GM12878 (cell line): ENCODE results near the gene CCDC137. TPM values are rescaled to one million over a fixed set of nuclear protein-coding genes. Genes with fewer than 3 reads are reported as not detected.

Experiments used
- ATAC-seq: fragments of 200-7000 bp; cut with Tn5 transposase; 3 replicates; pipeline ENCODE4 v1.9.1; 2020; ENCODE audit warnings: mild to moderate bottlenecking, moderate library complexity
- BruUV-seq: library from RNA; stranded (reverse); fragments of 400-500 nt; replicated peaks from 2 replicates; lab custom pipeline; 2021; lab: Mats Ljungman, UMichigan
- CTCF ChIA-PET: fragments of 300-600 bp; sonication (Branson Sonifier 250); formaldehyde crosslinking; extraction: SDS; loops from one replicate; lab custom pipeline; 2021; ENCODE audit warnings: inconsistent platforms; lab: Yijun Ruan, JAX
- POLR2A ChIA-PET: fragments of 350-600 bp; formaldehyde crosslinking; extraction: SDS; loops from one replicate; lab custom pipeline; 2021; ENCODE audit warnings: inconsistent platforms; lab: Charles Lee
- RAD21 ChIA-PET: fragments of 300-600 bp; sonication (Branson Sonifier 250); formaldehyde crosslinking; loops from one replicate; lab custom pipeline; 2023; ENCODE audit warnings: antibody characterized with exemption; ENCODE audit not compliant: unreplicated experiment; lab: Charles Lee
- SMC1A ChIA-PET: fragments of 300-600 bp; sonication (Branson Sonifier 250); formaldehyde crosslinking; loops from one replicate; lab custom pipeline; 2023; ENCODE audit not compliant: unreplicated experiment, uncharacterized antibody; lab: Charles Lee
- DNase-seq: peaks from one replicate; pipeline ENCODE4 v3.0.0-alpha.2; 2011; ENCODE audit warnings: low read depth, low spot score
- FAIRE-seq: peaks from 3 replicates; lab custom pipeline; 2011; peaks lifted over from hg19 to GRCh38; lab: Jason Lieb, UNC
- H2AFZ ChIP-seq: 2 replicates; pipeline ENCODE4 v1.6.0; 2011; ENCODE audit warnings: low read depth, low read length, control low read depth; ENCODE audit not compliant: control insufficient read depth
- H3K27ac ChIP-seq: 2 replicates; pipeline ENCODE4 v1.5.1; 2011; ENCODE audit warnings: control low read depth; ENCODE audit not compliant: control insufficient read depth, insufficient read depth
- H3K27me3 ChIP-seq, 2 experiments: replicated peaks in 1 of 2; 2 replicates each; pipeline versions ENCODE4 v1.6.0 to v1.6.1; 2011; ENCODE audit warnings: low read length in 1 of 2; ENCODE audit not compliant: control insufficient read depth in 2 of 2, insufficient read depth in 2 of 2
- H3K36me3 ChIP-seq, 2 experiments: 2 replicates each; pipeline ENCODE4 v1.5.1; 2011; ENCODE audit warnings: low read length in 1 of 2; ENCODE audit not compliant: control insufficient read depth in 2 of 2, insufficient read depth in 2 of 2
- H3K4me1 ChIP-seq: 2 replicates; pipeline ENCODE4 v1.6.1; 2011; ENCODE audit warnings: mild to moderate bottlenecking, low read length, moderate library complexity, mixed read lengths; ENCODE audit not compliant: control insufficient read depth, insufficient read depth
- H3K4me2 ChIP-seq: 2 replicates; pipeline ENCODE4 v1.6.0; 2011; ENCODE audit warnings: control low read depth; ENCODE audit not compliant: control insufficient read depth, insufficient read depth
- H3K4me3 ChIP-seq: fragments of 200-600 bp; sonication (generic); 2 replicates; pipeline ENCODE4 v1.5.1; 2016
- H3K79me2 ChIP-seq: 2 replicates; pipeline ENCODE4 v1.6.0; 2011; ENCODE audit warnings: low read length; ENCODE audit not compliant: control insufficient read depth, insufficient read depth
- H3K9ac ChIP-seq: 2 replicates; pipeline ENCODE4 v1.8.0; 2011; ENCODE audit warnings: low read length, control low read depth, mixed read lengths; ENCODE audit not compliant: control insufficient read depth, insufficient read depth
- H3K9me3 ChIP-seq: replicated peaks from 3 replicates; pipeline ENCODE4 v1.5.1; 2011; ENCODE audit warnings: mild to moderate bottlenecking, low read length; ENCODE audit not compliant: control insufficient read depth, insufficient read depth
- H4K20me1 ChIP-seq: 2 replicates; pipeline ENCODE4 v1.6.0; 2011; ENCODE audit not compliant: control insufficient read depth, insufficient read depth
- BCL3 ChIP-seq: IDR thresholded peaks from 2 replicates; pipeline ENCODE4 v1.6.1; 2011; ENCODE audit warnings: borderline replicate concordance, low read depth, mild to moderate bottlenecking, moderate library complexity, low read length; ENCODE audit not compliant: insufficient read depth, poor library complexity, severe bottlenecking
- BMI1 ChIP-seq: fragments of 450-650 bp; IDR thresholded peaks from 2 replicates; pipeline ENCODE4 v1.6.1; 2016; ENCODE audit warnings: mild to moderate bottlenecking, moderate library complexity, borderline replicate concordance
- CBFB ChIP-seq: IDR thresholded peaks from 2 replicates; pipeline ENCODE4 v1.6.1; 2016; ENCODE audit warnings: antibody characterized with exemption, low read depth
- CREM ChIP-seq: IDR thresholded peaks from 2 replicates; pipeline ENCODE4 v1.6.1; 2014; ENCODE audit warnings: antibody characterized with exemption, low read depth
- E4F1 ChIP-seq: fragments of 450-650 bp; IDR thresholded peaks from 2 replicates; pipeline ENCODE4 v1.6.1; 2018; ENCODE audit warnings: borderline replicate concordance, mild to moderate bottlenecking; ENCODE audit not compliant: partially characterized antibody
- FOS ChIP-seq: IDR thresholded peaks from 3 replicates; pipeline ENCODE4 v1.6.1; 2011; ENCODE audit warnings: borderline replicate concordance; ENCODE audit not compliant: insufficient read length; ENCODE audit errors: extremely low read depth
- FOXK2 ChIP-seq: fragments of 450-650 bp; IDR thresholded peaks from 2 replicates; pipeline ENCODE4 v1.6.1; 2017; ENCODE audit warnings: mild to moderate bottlenecking, moderate library complexity
- HCFC1 ChIP-seq: fragments of 150-350 bp; IDR thresholded peaks from 2 replicates; pipeline ENCODE4 v1.6.1; 2014; ENCODE audit warnings: low read length
- IKZF1 ChIP-seq: fragments of 450-650 bp; conservative IDR thresholded peaks from 2 replicates; pipeline ENCODE4 v1.6.1; 2017; ENCODE audit warnings: antibody characterized with exemption, mild to moderate bottlenecking
- MEF2B ChIP-seq: fragments of 450-650 bp; IDR thresholded peaks from 2 replicates; pipeline ENCODE4 v1.6.1; 2018; ENCODE audit warnings: mild to moderate bottlenecking, moderate library complexity; ENCODE audit not compliant: partially characterized antibody, poor library complexity, severe bottlenecking
- NR2C1 ChIP-seq: fragments of 450-650 bp; IDR thresholded peaks from 2 replicates; pipeline ENCODE4 v1.6.1; 2017; ENCODE audit warnings: antibody characterized with exemption, mild to moderate bottlenecking, moderate library complexity
- NR2C2 ChIP-seq: IDR thresholded peaks from 2 replicates; pipeline ENCODE4 v1.6.1; 2011; ENCODE audit warnings: borderline replicate concordance, low read depth; ENCODE audit not compliant: control insufficient read depth, insufficient read length
- PML ChIP-seq: IDR thresholded peaks from 2 replicates; pipeline ENCODE4 v1.6.1; 2012; ENCODE audit warnings: low read length, inconsistent platforms
- REST ChIP-seq: IDR thresholded peaks from 2 replicates; pipeline ENCODE4 v1.6.1; 2012; ENCODE audit warnings: mild to moderate bottlenecking, low read depth, low read length
- SMARCA5 ChIP-seq: fragments of 450-650 bp; IDR thresholded peaks from 2 replicates; pipeline ENCODE4 v1.6.1; 2017; ENCODE audit warnings: mild to moderate bottlenecking
- SREBF1 ChIP-seq: IDR thresholded peaks from 2 replicates; pipeline ENCODE4 v1.6.1; 2012; ENCODE audit warnings: mild to moderate bottlenecking, low read length
- SRF ChIP-seq, 2 experiments: IDR thresholded peaks; 2 replicates each; pipeline ENCODE4 v1.6.1; 2011; ENCODE audit warnings: low read depth in 2 of 2, low read length in 2 of 2, mild to moderate bottlenecking in 1 of 2, moderate library complexity in 1 of 2
- TCF3 ChIP-seq: IDR thresholded peaks from 2 replicates; pipeline ENCODE4 v1.6.1; 2012; ENCODE audit warnings: low read depth, mild to moderate bottlenecking, low read length, borderline replicate concordance; ENCODE audit not compliant: insufficient read depth
- WGBS: methylation state at CpG from one replicate; pipeline ENCODE4 v1.1.6; 2016; ENCODE audit warnings: low lambda C conversion rate; ENCODE audit not compliant: insufficient replicate concordance, insufficient coverage; ENCODE audit errors: missing lambda C conversion rate; 5-methylcytosine and 5-hydroxymethylcytosine counted together
- in situ Hi-C: fragments of 300-500 bp; cut with MboI; formaldehyde crosslinking; loops from 9 replicates; pipeline ENCODE4 v1.14.3; 2018; ENCODE audit warnings: mixed read lengths
- intact Hi-C: fragments of 100-400 bp; cut with micrococcal nuclease; formaldehyde crosslinking; loops from one replicate; pipeline ENCODE4 v1.14.2; 2022; ENCODE audit not compliant: unreplicated experiment
- polyA plus RNA-seq, 11 experiments: library from polyadenylated mRNA; depleted of rRNA in 4 of 11; unstranded in 6 of 11; stranded (reverse) in 5 of 11; fragments of >200 nt; fragmentation: Nextera tagmentation in 4 of 11; fragmentation: Illumina TruSeq in 1 of 11; extraction: Ambion mirVana in 4 of 11; extraction: Trizol in 1 of 11; gene quantifications; 1 replicate in 1 of 11; 2 replicates in 10 of 11; pipeline versions ENCODE4 v1.2.1 to v1.2.3, GENCODE V29; 2011 to 2016; ENCODE audit warnings: inconsistent platforms in 2 of 11, missing spikeins in 2 of 11, low read depth in 1 of 11
- total RNA-seq, 4 experiments: library from RNA; depleted of rRNA in 3 of 4; stranded (reverse); fragments of >200 nt in 3 of 4; fragmentation: Illumina TruSeq in 1 of 4; extraction: Trizol in 1 of 4; gene quantifications; 2 replicates each; pipeline versions ENCODE4 v1.2.1 to v1.2.3, GENCODE V29; 2013 to 2021

CCDC137 gene
- total and polyA plus RNA-seq, 10 of the 15 experiments (the other 5 are each of a cell fraction or from before 2014, with no cell fraction given): 2.2 to 45.4 (median 22.1) TPM

- H3K4me3 ChIP-seq: no peak overlapping the region
- 41% methylated on average over 12 of the region's 12 CpGs for WGBS
- H3K27ac ChIP-seq: no peak overlapping the region
- CTCF ChIA-PET: no interaction called here
- H3K4me2 ChIP-seq: no peak overlapping the region
- no peaks in the 10 kb centered on the region for H3K4me1 ChIP-seq
- in situ Hi-C loops: no loop called here
- SMC1A ChIA-PET: no interaction called here
- H3K27me3 ChIP-seq: no peaks in the 10 kb centered on the region; a peak in 2 of 4 replicates
- H3K9ac ChIP-seq: no peak overlapping the region
- H3K9me3 ChIP-seq: peaks cover 6% of the 10 kb centered on the region; the same call in 2 of the 3 replicates
- H3K79me2 ChIP-seq: no peaks in the 10 kb centered on the region
- FAIRE-seq (no peak), ATAC-seq (no peak; the same call in 1 of the 3 replicates), DNase-seq (no peak)
- intact Hi-C loops: no loop called here
- no peaks in the 10 kb centered on the region for H3K36me3 ChIP-seq
- POLR2A ChIA-PET: interaction anchor here (0.5 kb wide), 1 partner anchor 246 kb away, joined by 3 read pairs; no protein-coding TSS in a partner anchor
- no TSS peak for BruUV-seq
- no peak overlapping the region for H2AFZ ChIP-seq
- RAD21 ChIA-PET: no interaction called here
- H4K20me1 ChIP-seq: no peaks in the 10 kb centered on the region
- TF ChIP-seq BMI1 (no peak), IKZF1 (no peak), E4F1 (no peak), PML (no peak), SRF (IDR thresholded peaks at IDR 0.05; ENCODE audit: low read depth in 2 of 2, low read length in 2 of 2) (no peak), BCL3 (no peak), FOS (no peak), FOXK2 (no peak), MEF2B (no peak), SREBF1 (no peak), CBFB (no peak), REST (no peak), SMARCA5 (no peak), NR2C2 (no peak), NR2C1 (no peak), TCF3 (no peak), HCFC1 (no peak), CREM (no peak)
Observed at GRCh38 chr17:81646869-81647600, 19.5 kb upstream of the CCDC137 start.
